SU-DHL-6 (cell line): ENCODE measurements around the gene TRIM54.
"Not testable (repeated sequence)": the region's sequence is repeated elsewhere in the genome, so short reads cannot be mapped to it uniquely, and the experiment has no call there.

Experiments
- H2AFZ ChIP-seq: fragments of 200-600 bp; sonication (generic); 2 replicates; pipeline ENCODE4 v1.6.1; 2014; ENCODE audit warnings: low read depth, mild to moderate bottlenecking, moderate library complexity, mixed read lengths, antibody characterized with exemption, low read length; ENCODE audit not compliant: severe bottlenecking
- H3F3A ChIP-seq: fragments of 200-600 bp; shearing (Covaris generic); 2 replicates; pipeline ENCODE4 v1.6.0; 2016; ENCODE audit warnings: antibody characterized with exemption, mild to moderate bottlenecking; ENCODE audit not compliant: insufficient read depth
- H3K27ac ChIP-seq: fragments of 200-600 bp; sonication (generic); 2 replicates; pipeline ENCODE4 v1.5.1; 2016; ENCODE audit warnings: low read depth, mild to moderate bottlenecking, low read length, moderate library complexity, mixed read lengths
- H3K27me3 ChIP-seq: fragments of 200-600 bp; sonication (generic), shearing (Covaris generic); 2 replicates; pipeline ENCODE4 v1.6.0; 2014; ENCODE audit warnings: mild to moderate bottlenecking, low read length
- H3K36me3 ChIP-seq: fragments of 200-600 bp; sonication (generic); 2 replicates; pipeline ENCODE4 v1.6.1; 2014; ENCODE audit warnings: mild to moderate bottlenecking, low read length, mixed read lengths
- H3K4me2 ChIP-seq: fragments of 300-600, 200-600 bp; shearing (Covaris generic), sonication (generic); 2 replicates; pipeline ENCODE4 v1.6.0; 2014; ENCODE audit warnings: low read length, low read depth, mild to moderate bottlenecking; ENCODE audit not compliant: poor library complexity, severe bottlenecking
- H3K4me3 ChIP-seq: fragments of 200-600 bp; sonication (generic); 2 replicates; pipeline ENCODE4 v1.5.1; 2014; ENCODE audit warnings: antibody characterized with exemption, low read length, mild to moderate bottlenecking, mixed read lengths; ENCODE audit not compliant: insufficient read depth, poor library complexity, severe bottlenecking
- H3K79me2 ChIP-seq: fragments of 200-600 bp; sonication (generic); 2 replicates; pipeline ENCODE4 v1.6.1; 2014; ENCODE audit warnings: mild to moderate bottlenecking, low read length, moderate library complexity; ENCODE audit not compliant: insufficient read depth
- H3K9ac ChIP-seq: fragments of 200-600 bp; sonication (generic); 2 replicates; pipeline ENCODE4 v1.7.0; 2014; ENCODE audit warnings: mild to moderate bottlenecking, low read length
- H3K9me2 ChIP-seq: fragments of 200-600 bp; sonication (generic); replicated peaks from 2 replicates; pipeline ENCODE4 v1.6.1; 2014; ENCODE audit warnings: low read length; ENCODE audit not compliant: insufficient read depth
- H3K9me3 ChIP-seq: fragments of 200-600 bp; sonication (generic); 2 replicates; pipeline ENCODE4 v1.6.1; 2014; ENCODE audit warnings: low read length, mixed read lengths; ENCODE audit not compliant: insufficient read depth
- H4K20me1 ChIP-seq: fragments of 200-600 bp; sonication (generic); 2 replicates; pipeline ENCODE4 v1.6.1; 2014; ENCODE audit warnings: low read depth, mild to moderate bottlenecking, antibody characterized with exemption, low read length, moderate library complexity, mixed read lengths
- EZH2phosphoT487 ChIP-seq: fragments of 200-600 bp; sonication (generic), shearing (Covaris generic); conservative IDR thresholded peaks from 2 replicates; pipeline ENCODE4 v1.6.1; 2018; ENCODE audit warnings: mild to moderate bottlenecking, antibody characterized with exemption, low read length, moderate library complexity, mixed read lengths
- TF ChIP-seq, protein P1 (sequence below): fragments of 200-600 bp; sonication (generic); IDR thresholded peaks from one replicate; pipeline ENCODE4 v1.5.1; 2017; ENCODE audit warnings: antibody characterized with exemption, mild to moderate bottlenecking, low read length, moderate library complexity; ENCODE audit not compliant: insufficient read depth, poor library complexity, severe bottlenecking

The TRIM54 gene

DNA sequence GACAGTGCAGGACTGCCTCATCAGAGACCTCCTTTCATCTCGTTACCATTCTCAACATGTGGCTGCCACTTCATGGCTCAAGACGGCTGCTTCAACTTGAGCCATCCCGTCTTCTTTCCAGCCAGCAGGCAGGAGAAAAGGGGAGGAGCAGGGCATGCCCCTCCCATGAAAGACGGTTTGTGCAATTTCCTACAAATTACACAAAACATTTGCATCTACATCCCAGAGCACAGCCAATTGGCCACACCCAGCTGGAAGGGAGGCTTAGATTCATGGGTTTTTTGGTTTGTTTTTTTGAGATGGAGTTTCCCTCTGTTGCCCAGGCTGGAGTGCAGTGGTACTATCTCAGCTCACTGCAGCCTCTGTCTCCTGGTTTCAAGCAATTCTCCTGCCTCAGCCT is 14.3 kb downstream of the TRIM54 start:
- H3K79me2 ChIP-seq: no peaks in the 10 kb centered on the region
- no peak overlapping the region for H3K9ac ChIP-seq
- H3K9me2 ChIP-seq: no peaks in the 10 kb centered on the region
- peaks cover 3% of the 10 kb centered on the region; the same call in 1 of the 2 replicates for H3K27me3 ChIP-seq
- no peak for TF ChIP-seq EZH2phosphoT487
- TF ChIP-seq, protein P1, sequence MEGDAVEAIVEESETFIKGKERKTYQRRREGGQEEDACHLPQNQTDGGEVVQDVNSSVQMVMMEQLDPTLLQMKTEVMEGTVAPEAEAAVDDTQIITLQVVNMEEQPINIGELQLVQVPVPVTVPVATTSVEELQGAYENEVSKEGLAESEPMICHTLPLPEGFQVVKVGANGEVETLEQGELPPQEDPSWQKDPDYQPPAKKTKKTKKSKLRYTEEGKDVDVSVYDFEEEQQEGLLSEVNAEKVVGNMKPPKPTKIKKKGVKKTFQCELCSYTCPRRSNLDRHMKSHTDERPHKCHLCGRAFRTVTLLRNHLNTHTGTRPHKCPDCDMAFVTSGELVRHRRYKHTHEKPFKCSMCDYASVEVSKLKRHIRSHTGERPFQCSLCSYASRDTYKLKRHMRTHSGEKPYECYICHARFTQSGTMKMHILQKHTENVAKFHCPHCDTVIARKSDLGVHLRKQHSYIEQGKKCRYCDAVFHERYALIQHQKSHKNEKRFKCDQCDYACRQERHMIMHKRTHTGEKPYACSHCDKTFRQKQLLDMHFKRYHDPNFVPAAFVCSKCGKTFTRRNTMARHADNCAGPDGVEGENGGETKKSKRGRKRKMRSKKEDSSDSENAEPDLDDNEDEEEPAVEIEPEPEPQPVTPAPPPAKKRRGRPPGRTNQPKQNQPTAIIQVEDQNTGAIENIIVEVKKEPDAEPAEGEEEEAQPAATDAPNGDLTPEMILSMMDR: no peak
- H4K20me1 ChIP-seq: no peaks in the 10 kb centered on the region
- H3F3A ChIP-seq: no peaks in the 10 kb centered on the region
- no peak overlapping the region for H2AFZ ChIP-seq
- H3K27ac ChIP-seq: no peak overlapping the region
- no peaks in the 10 kb centered on the region for H3K36me3 ChIP-seq
- H3K9me3 ChIP-seq: no peaks in the 10 kb centered on the region
- H3K4me2 ChIP-seq: no peak overlapping the region
- H3K4me3 ChIP-seq: no peak overlapping the region

DNA sequence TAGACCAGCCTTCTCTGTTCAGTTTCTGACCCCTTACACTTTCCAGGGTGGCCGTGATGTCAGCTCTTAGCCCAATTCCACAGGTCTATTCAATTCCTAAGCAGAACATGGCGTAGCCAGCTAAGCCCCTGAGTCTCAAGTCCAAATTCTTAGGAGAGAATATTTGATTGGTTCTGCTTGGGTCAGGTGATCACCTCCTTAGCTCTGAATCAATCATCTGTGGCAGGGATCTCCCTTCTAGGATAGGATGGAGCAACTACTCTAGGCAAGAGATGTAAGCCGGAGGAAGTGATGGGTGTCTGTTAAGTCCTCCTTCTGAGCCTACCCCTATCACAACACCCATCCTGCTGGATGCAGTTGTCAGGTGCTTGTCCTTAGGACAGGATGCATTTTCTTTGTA is 15.0 kb downstream of the TRIM54 start:
- no peaks in the 10 kb centered on the region for H3K9me2 ChIP-seq
- no peaks in the 10 kb centered on the region for H3K36me3 ChIP-seq
- H3K9me3 ChIP-seq: no peaks in the 10 kb centered on the region
- H3K9ac ChIP-seq: no peak overlapping the region
- TF ChIP-seq, protein P1: no peak
- no peak for TF ChIP-seq EZH2phosphoT487
- no peak overlapping the region for H2AFZ ChIP-seq
- no peak overlapping the region for H3K27ac ChIP-seq
- no peaks in the 10 kb centered on the region for H3F3A ChIP-seq
- no peak overlapping the region for H3K4me2 ChIP-seq
- H3K4me3 ChIP-seq: no peak overlapping the region
- no peaks in the 10 kb centered on the region for H4K20me1 ChIP-seq
- H3K27me3 ChIP-seq: peaks cover 3% of the 10 kb centered on the region; the same call in 1 of the 2 replicates
- no peaks in the 10 kb centered on the region for H3K79me2 ChIP-seq

DNA sequence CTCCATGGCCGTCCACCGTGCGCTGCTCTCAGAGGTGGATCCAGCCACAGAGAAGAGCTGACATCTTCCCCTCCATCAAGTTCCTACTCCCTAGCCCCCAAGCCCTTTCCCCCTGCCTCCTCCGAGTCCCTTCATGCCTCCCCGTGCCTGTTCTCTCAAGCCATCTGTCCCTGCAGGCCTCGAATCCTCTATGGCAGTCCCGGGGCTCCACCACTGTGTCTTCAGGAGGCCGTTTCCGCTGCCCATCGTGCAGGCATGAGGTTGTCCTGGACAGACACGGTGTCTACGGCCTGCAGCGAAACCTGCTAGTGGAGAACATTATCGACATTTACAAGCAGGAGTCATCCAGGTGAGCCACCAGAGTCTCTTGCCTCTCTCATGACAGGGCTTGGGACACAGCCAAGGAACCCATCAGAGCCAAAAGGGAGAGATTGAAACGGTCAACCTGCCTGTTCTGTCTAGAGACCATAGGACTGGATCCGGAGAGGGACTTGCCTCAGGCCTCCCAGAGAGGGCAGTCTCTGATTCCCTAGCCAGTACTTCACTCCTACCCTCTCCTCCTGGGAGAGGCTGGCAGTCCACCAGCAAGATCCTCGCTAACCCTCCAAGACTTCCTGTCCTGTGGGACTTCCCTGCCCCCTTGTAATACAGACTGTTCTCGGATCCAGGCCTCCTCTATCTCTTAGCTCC is 16.3 kb downstream of the TRIM54 start:
- Histone ChIP-seq H3K4me3 (no peak overlapping the region), H3K9me3 (no peaks in the 10 kb centered on the region), H3K27ac (no peak overlapping the region), H2AFZ (no peak overlapping the region), H3K4me2 (no peak overlapping the region), H3K36me3 (no peaks in the 10 kb centered on the region), H4K20me1 (no peaks in the 10 kb centered on the region), H3K27me3 (peaks cover 3% of the 10 kb centered on the region; the same call in 1 of the 2 replicates), H3K79me2 (no peaks in the 10 kb centered on the region), H3K9ac (no peak overlapping the region), H3K9me2 (no peaks in the 10 kb centered on the region), H3F3A (no peaks in the 10 kb centered on the region)
- TF ChIP-seq EZH2phosphoT487: no peak
- TF ChIP-seq, protein P1: no peak

DNA sequence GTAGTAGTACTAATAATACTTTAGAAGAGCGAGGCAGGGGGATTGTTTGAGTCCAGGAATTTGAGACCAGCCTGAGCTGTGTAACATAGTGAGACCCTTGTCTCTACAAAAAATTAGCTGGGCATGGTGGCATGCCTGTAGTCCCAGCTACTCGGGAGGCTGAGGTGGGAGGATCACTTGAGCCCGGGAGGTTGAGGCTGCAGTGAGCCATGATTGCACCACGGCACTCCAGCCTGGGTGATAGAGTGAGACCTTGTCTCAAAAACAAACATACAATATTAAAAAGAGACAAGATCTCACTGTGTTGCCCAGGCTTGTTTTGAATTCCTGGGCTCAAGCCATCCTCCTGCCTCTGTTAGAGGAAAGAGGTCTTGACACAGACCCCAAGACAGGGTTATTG is 18.4 kb downstream of the TRIM54 start:
- not testable (repeated sequence) for H2AFZ ChIP-seq, H3F3A ChIP-seq, H3K9me3 ChIP-seq

More for the DNA sequence above, 18.4 kb downstream of the TRIM54 start:
- H3K4me2 ChIP-seq, H3K27me3 ChIP-seq, H3K4me3 ChIP-seq, H4K20me1 ChIP-seq, H3K9me2 ChIP-seq, H3K36me3 ChIP-seq, H3K27ac ChIP-seq, H3K79me2 ChIP-seq, H3K9ac ChIP-seq: not testable (repeated sequence)
